Measurements from ENCODE around the gene CAPZA3. TPM values are rescaled to one million over a fixed set of nuclear protein-coding genes. Genes with fewer than 3 reads are reported as not detected.

Gene CAPZA3
- total RNA-seq: not detected in 2 replicates

DNA sequence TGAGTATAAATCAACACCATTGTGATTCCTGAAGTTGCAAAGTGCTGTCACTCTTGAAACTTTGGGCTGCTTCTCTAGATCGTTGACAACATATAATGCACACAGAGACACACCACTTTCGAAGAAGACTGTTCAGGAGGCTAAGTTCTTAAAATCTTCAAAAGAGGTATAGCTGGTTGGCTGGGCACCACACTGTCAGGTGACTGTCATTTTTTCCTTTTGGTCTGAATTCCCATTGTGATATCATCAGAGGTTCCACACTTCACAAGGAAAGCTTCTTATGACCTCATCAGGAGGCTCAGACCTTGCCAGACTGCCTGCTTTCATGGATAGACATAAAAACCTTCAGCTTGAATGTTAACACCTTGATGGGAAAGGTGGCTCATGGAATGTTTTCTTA lies at the start of gene CAPZA3, which contains the start of gene PLCZ1:
TSS of gene CAPZA3 (plus strand) at position 301 of the 400 bp plus-strand sequence. CDS start 150 bp downstream, outside the sequence.
TSS of gene PLCZ1 (minus strand) at position 194 of the 400 bp plus-strand sequence. CDS start 641 bp downstream, outside the sequence.

Other genes starting within 250 kb of the CAPZA3 start
- 0.57 TPM in 1 of 2 replicates, not detected in the other for gene PLCZ1, start 107 bp upstream of the CAPZA3 start, total RNA-seq